K562 (cell line): ENCODE data around the gene AKAP13.

Experiments
- ARNT ChIP-seq, 2 experiments: fragments of 450-650 bp; IDR thresholded peaks; 2 replicates each; pipeline ENCODE4 v1.6.1; 2016; ENCODE audit warnings: mild to moderate bottlenecking in 1 of 2
- BHLHE40 ChIP-seq: IDR thresholded peaks from 2 replicates; pipeline ENCODE4 v1.6.1; 2011; ENCODE audit warnings: low read length, improper control_type of control experiment
- CTCF ChIP-seq, 3 experiments: IDR thresholded peaks in 2 of 3; conservative IDR thresholded peaks in 1 of 3; 2 replicates each; pipeline ENCODE4 v1.5.1; 2011 to 2012; ENCODE audit warnings: low read length in 3 of 3, mild to moderate bottlenecking in 3 of 3, control low read depth in 2 of 3, improper control_type of control experiment in 1 of 3, inconsistent platforms in 1 of 3, low read depth in 1 of 3, mixed read lengths in 1 of 3, moderate library complexity in 1 of 3; ENCODE audit not compliant: insufficient read depth in 2 of 3
- GABPB1 ChIP-seq: sonication (generic); formaldehyde crosslinking; IDR thresholded peaks from 2 replicates; pipeline ENCODE4 v1.8.0; 2022; ENCODE audit warnings: mild to moderate bottlenecking, missing genetic modification reagents
- MNT ChIP-seq, 2 experiments: fragments of 450-650 bp; conservative IDR thresholded peaks; 2 replicates each; pipeline ENCODE4 v1.6.1; 2017; ENCODE audit warnings: mild to moderate bottlenecking in 2 of 2, moderate library complexity in 2 of 2
- POLR2AphosphoS2 ChIP-seq: IDR thresholded peaks from 2 replicates; pipeline ENCODE4 v1.6.1; 2012; ENCODE audit warnings: low read length, improper control_type of control experiment
- POLR2AphosphoS5 ChIP-seq: IDR thresholded peaks from 2 replicates; pipeline ENCODE4 v1.6.1; 2011; ENCODE audit warnings: mild to moderate bottlenecking, low read depth, low read length, moderate library complexity; ENCODE audit not compliant: control insufficient read depth, insufficient read depth
- TEAD1 ChIP-seq, 2 experiments: fragments of 450-650 bp in 1 of 2; sonication (generic) in 1 of 2; formaldehyde crosslinking; IDR thresholded peaks; 2 replicates each; pipeline versions ENCODE4 v1.4.0 to v1.8.0; 2020 to 2022; ENCODE audit warnings: mild to moderate bottlenecking in 2 of 2, missing genetic modification reagents in 1 of 2
- TSHZ1 ChIP-seq: fragments of 250-450 bp; sonication (Bioruptor Pico); IDR thresholded peaks from 2 replicates; pipeline ENCODE4 v1.4.0; 2020; ENCODE audit warnings: mild to moderate bottlenecking, moderate library complexity
- XRCC4 ChIP-seq: IDR thresholded peaks from one replicate; pipeline ENCODE4 v1.6.1; 2011; ENCODE audit not compliant: insufficient read depth, insufficient read length; ENCODE audit errors: extremely low read depth
- ZNF253 ChIP-seq: fragments of 250-450 bp; sonication (Bioruptor Pico); conservative IDR thresholded peaks from 2 replicates; pipeline ENCODE4 v1.6.1; 2021; ENCODE audit warnings: mild to moderate bottlenecking
- ZNF512 ChIP-seq: IDR thresholded peaks from 2 replicates; pipeline ENCODE4 v1.6.1; 2016; ENCODE audit warnings: missing genetic modification characterization, missing compliant biosample characterization

- TF ChIP-seq POLR2AphosphoS2 (no peak), ZNF512 (tag) (no peak), MNT (conservative IDR thresholded peaks at IDR 0.05) (no peak), CTCF (IDR thresholded peaks at IDR 0.05 in 2 of 3, conservative IDR thresholded peaks at IDR 0.05 in 1 of 3; ENCODE audit: insufficient read depth in 2 of 3, low read depth in 1 of 3, low read length in 3 of 3) (no peak), ARNT (IDR thresholded peaks at IDR 0.05) (no peak), XRCC4 (no peak), POLR2AphosphoS5 (no peak), TSHZ1 (CRISPR knock-in tag) (no peak), BHLHE40 (no peak), TEAD1 (CRISPR knock-in tag; IDR thresholded peaks at IDR 0.05) (no peak), ZNF253 (no peak), GABPB1 (CRISPR knock-in tag) (no peak)
These were observed 203.6 kb downstream of the AKAP13 start for GRCh38 chr15:85583923-85584390.
